HG03108 (cell line): ENCODE data around the gene DNTTIP2.
"Not testable (repeated sequence)": the region's sequence is repeated elsewhere in the genome, so short reads cannot be mapped to it uniquely, and the experiment has no call there.

ENCODE experiments used
- ATAC-seq: cut with Tn5 transposase; IDR thresholded peaks from one replicate; pipeline ENCODE4 v1.9.1; 2021; ENCODE audit warnings: moderate library complexity; ENCODE audit not compliant: unreplicated experiment

Gene DNTTIP2

DNA sequence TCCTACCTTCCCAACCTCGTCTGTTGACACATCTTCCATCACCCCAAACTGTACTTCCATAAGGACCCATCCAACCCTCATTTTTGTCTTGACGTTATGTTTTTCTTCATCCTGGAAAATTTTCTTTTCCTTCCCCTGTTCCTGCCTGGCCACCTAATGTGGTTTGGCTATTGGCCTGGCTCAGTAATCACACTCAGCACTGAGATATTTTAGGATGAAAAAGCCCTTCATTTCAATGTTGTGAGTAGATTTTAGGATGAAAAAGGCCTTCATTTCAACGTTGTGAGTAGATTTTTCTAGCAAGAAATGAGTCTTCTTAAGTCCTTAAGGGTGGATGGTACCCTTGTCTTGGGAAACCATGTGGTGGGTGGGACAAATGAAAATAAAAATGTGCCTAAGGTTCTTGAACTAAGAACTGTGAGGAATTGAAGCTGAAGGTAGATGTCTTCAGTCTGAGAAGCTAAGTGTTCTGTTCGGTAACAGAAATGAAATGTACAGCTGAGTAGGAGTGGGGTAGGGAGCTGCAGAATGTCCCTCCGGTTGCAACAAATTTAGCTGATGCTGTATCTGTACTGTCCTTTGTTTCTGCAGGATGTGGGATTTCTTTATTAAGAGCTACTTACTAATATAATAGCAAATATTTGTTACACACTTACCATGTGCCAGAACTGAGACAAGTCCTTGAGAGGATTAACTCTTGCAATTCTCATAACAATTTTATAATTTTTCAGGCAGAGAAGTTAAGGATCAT, 36.1 kb downstream of the DNTTIP2 start:
- ATAC-seq, result no peak

DNA sequence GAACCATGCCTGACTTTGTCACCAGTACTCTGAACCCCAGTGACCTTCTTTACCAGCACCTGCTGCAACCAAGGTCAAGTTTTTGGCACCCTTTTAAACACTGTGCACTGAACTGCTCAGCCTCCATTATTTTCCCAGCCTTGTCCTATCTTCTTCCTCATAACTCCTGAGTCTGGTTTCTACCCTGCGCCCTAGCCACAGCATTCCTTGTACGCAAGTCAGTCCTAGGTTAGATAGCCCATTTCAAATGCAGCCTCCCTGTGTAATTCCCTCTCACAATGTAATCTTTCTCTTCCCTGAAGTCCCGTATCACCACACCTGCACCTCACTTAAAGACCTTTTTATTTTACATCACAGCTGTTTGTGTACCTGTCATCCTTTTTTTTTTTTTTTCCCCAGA, 37.2 kb downstream of the DNTTIP2 start:
- no peak for ATAC-seq

DNA sequence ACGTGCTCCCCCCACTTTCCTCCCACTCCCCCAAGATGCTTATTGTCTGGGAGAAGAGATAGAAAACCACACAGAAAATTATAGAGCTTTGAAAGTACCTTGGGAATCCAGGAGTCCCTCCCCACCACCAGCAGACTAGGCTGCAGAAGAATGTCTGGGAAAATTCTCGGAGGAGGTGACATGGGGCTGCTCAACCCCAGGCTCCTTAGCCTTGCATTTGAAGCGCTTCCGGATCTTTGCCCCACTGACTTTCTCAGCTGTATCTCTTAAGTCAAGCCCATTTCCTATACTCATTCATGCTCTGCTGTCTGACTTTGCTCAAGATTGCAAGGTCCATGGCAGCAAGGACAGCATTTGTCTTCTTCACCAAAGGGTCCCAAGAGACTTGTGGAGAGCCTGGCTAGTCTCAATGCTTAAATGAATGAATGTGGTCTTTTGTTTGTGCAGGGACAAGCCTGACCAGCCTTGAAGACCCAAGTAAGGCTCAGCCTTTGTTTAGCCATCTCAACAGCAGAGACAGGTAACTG, 38.0 kb downstream of the DNTTIP2 start:
- no peak for ATAC-seq

DNA sequence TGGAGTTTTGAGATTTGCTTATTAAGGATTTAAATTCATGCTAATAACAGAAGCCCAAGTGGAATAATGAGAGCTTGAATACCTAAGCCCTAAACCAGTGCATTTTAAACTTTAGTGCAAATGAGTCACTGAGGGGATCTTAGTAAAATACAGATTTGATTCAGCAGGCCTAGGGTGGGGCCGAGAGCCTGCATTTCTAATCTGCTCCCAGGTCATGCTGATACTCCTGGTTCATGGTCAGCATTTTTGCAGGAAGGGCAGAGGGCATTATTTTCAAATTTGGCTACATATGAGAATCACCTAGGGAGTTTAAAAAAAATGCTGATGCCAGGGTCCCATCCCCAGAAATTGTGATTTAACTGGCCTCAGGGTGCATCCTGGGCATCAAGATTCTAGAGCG, 39.3 kb downstream of the DNTTIP2 start:
- no peak for ATAC-seq

DNA sequence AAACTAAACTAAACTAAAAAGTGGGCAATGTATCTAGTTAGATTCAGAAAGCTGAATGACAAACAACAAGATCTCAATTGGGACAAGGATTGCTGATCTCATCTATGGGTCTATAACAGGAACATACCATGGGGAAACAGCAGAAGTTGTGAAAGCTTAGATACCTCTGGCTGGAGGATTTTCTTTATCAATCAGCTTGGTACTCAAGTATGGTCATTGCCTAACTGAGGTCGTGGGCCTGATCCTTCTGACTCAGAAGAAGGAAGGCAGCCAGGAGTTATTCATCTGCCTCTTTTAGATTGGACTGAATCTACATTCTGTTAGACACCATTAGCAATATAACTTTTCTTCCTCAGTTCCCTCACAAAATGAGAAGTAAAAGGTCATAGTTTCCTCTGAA, 39.7 kb downstream of the DNTTIP2 start:
- ATAC-seq, result no peak

DNA sequence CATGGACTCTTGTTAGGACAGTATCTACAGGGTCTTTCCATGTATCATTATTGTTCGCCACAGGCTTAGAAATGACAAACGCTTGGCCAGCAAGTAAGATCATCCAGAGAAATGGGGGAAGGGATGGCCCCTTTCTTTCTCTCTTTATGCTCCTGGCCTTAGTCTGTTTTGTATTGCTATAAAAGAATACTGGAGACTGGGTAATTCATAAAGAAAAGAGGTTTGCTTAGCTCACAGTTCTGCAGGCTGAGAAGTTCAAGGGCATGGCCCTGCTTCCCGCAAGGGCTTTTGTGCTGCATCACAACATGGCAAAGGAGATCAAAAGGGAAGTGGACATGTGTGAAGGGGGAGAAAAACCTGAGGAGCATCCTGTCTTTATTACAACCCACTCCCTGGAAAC, 41.0 kb downstream of the DNTTIP2 start:
- ATAC-seq, result no peak

DNA sequence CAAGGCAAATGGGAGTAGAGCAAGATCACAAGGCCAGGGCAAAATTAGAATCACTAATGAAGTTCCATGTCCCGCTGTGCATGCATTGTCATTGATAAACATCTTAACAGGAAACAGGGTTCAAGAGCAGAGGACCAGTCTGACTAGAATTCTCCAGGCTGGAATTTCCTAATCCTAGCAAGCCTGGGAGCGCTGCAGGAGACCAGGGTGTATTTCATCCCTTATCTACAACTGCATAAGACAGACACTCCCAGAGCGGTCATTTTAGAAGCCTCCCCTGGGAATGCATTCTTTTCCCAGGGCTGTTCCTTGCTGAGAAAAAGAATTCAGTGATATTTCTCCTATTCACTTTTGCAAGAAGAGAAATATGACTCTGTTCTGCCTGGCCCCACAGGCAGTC, 45.7 kb downstream of the DNTTIP2 start:
- not testable (repeated sequence) for ATAC-seq

DNA sequence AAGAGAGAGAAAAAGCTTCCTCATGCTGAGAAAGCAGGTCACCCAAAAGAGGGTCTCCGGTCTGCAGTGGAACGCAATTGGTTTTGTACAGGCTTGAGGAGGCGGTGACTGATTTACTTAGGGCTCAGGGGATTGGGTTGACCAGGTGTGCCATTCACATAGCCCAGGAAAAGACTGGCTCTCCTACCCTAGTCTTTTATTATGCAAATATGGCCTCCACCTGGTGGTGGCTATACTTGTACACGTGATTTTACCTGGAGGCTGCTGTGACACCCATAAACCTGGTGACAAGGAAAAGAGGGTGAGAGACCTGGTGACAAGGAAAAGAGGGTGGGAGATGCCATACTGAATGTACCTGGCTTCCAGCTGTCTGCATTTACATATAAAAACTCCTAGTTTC, 49.9 kb downstream of the DNTTIP2 start:
- no peak for ATAC-seq

DNA sequence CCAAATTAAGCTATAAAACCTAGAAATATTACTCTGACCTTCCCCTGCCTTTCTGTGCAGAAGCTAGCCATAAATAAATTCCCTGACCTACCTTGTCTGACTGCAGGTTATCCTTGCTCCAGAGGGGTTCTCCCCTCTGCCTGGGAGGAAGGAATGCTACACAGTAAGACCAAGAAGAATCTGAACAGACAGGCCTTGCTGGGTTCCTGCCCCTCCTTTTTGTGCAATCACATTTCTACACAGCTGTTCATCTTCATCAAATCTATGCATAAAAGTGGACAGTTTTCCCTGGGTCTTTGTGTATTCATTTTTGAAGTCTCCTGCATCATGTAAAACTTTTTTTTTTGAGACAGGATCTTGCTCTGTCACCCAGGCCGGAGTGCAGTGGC, 50.6 kb downstream of the DNTTIP2 start:
- ATAC-seq, result no peak

DNA sequence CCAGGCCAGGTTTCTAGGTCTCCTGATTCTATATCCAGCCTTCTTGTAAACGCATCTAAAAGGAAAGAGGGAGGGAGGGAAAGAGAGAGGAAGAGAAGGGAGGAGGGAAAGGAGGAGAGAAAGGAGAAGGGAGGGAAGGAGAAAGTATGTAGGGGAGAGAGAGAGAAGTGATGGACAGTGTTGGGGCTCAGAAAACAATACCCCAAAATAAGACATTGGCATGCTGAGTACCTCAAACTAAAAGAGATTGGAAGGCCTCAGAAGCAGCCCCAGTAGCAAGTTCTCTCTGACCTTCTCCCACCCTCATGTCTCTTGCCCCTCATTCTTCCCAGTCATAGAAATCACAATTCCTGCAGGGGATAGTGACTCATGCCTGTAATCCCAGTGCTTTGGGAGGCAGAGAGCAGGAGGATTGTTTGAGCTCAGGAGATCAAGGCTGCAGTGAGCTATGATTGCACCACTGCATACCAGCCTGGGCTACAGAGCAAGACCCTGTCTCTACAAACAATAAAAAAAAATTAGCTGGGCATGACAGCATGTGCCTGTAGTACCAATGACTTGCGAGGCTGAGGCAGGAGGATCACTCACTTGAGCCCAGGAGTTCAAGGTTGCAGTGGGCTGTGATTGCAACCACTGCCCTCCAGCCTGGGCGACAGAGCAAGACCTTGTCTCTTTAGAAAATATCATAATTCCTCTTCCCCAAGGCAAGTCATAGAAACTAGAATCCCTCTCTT, 51.2 kb downstream of the DNTTIP2 start:
- ATAC-seq, result no peak

DNA sequence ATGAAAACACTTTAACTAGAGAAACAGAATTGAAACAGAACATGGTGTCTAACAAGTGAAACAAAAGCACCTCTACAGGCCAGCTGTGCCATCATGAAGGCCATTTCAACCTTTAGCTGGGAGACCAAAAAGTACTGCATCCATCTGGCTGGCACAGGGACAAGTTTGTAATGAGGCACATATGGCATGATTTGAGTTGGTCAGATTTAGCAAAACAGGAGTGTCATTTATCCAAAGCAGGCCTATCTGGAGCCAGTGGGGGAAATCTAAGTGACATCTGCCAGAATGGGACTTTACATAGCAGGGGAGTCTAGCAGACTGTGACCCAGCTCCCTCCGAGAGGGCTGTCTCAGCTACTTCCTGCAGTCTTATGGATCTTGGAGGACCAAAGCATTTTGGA, 51.9 kb downstream of the DNTTIP2 start:
- no peak for ATAC-seq

DNA sequence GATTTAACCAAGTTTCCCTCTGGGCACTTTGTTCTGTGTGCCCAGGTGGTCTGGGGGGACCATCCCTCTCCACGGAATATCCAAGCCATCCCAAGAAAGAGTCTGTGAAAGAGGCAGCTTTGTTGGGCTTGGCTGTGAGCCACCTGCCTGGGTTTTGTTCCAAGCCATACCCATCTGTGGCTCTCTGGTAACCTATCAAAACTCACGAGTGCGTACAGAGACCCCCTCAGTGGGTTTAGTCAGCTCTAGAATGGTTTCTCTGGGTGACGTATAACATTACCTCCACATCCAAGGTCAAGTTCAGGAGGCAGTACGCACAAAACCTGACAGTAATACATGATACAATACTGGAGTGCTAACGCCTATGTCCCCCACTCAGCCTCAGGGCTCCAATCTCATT, 54.2 kb downstream of the DNTTIP2 start:
- no peak for ATAC-seq

DNA sequence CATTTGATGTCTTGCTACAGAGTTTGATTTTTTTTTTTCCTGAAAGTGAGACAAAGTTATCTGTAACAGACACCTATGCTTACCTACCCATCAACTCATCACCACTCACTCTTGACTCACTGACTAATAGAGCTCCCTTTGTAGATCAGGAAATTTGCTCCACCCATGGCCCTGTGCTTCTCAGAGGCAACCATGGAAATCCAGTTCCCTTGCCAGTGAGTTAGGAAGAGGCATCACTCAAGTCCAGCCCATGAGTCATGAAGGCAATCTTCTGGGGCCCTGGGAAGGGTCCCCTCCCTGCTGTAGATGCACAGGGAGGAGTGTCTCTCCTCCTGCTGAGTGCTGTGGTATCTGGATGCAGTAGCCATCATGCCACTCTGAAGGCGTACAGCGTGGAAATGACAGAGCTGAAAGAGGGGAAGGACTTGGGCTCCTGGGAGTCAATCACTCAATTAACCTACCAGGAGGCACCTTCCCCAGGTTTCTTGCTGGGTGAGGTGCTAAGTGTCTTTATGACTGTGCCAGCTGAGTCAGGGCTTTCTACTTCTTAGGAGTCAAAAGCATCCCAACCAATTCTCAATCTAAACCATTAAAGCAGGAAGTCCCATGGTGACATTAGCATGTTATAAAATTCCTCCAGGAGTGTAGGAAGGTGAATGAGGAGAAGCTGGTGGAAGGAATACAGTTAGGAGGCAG, 56.1 kb downstream of the DNTTIP2 start:
- no peak for ATAC-seq

DNA sequence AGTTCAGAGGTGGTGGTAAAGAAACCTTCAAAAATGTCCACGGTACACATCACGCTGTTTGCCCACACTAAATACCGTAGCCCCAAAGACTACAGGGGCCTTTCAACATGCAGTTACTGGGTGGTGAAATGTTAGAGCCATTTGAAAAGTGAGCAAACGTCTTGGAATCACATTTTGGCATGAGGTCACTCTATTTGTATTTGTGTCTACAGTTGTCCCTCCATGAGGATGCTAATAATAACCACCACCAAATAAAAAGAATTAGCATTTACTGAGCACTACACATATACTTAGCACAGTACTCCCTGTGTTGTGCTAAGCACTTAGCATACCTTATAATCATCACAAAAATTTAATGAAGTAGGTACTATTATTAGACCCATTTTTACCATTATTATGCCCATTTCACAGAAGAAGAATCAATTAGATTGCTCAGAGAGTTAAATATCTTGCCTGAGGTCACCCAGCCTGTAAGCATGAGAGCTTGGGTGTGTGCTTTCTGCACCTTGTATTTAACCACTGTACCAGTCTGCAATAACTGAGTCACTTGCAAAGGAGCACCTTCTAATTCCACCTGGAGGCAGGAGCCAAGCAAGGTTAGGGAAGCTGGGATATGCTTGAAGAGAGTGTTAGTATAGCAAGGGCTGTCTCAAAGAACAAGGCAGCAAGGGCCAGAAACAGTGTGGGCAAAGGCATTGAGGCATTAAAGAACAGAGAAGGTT, 57.4 kb downstream of the DNTTIP2 start:
- no peak for ATAC-seq

DNA sequence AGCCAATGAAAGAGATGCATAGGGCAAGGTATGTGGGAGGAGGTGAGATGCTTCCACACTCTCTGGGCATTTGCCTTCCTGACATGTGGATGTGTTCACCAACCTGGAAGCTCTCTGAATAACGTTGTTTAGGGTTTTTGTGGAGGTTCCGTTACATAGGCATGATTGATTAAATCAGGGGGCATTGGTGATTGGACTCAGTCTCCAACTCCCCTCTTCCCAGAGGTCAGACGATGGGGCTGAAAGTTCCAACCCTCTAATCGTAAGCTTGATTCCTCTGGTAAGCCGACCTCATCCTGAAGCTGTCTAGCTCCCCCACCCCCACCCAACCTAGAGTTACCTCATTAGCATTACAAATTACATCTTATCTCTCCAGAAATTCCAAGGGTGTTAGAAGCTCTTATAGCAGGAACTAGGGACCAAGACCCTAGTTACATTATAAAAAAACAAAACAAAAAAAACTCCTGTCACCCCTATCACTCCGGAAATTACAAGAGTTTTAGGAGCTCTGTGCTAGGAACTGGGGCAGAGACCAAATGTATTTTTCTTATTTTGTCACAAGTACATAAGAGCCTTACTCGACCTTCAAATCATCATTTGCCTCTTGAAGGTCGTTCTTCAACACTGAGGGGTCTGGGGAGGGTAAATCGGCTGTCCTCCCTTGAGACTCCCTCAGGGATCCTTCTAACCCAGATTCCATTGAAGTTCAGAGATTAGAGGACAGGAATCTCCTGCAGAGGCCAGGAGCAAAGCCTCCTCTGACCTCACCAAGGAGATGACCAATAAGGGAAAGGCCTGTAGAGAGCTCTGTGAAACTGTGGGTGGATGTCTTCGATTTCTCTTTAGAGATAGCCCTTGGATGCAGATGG, 58.2 kb downstream of the DNTTIP2 start:
- ATAC-seq, result no peak

DNA sequence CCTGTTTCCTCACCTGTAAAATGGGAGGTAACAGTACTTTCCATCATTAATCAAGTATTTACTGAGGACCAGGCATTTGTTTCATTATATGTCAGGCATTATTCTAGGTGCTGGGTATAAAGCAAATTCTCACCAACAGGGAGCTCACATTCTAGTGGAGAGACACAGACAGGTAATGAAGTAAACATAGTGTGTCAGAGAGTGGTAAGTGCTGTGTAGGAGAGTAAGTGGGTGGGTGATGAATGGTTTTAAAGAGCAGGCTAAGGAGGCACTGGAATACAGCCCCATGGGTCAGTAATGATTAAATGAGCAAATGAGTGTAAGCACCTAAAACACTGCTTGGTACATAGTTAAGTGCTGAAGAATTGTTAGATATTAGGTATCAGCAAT, 60.4 kb downstream of the DNTTIP2 start:
- ATAC-seq, result no peak

DNA sequence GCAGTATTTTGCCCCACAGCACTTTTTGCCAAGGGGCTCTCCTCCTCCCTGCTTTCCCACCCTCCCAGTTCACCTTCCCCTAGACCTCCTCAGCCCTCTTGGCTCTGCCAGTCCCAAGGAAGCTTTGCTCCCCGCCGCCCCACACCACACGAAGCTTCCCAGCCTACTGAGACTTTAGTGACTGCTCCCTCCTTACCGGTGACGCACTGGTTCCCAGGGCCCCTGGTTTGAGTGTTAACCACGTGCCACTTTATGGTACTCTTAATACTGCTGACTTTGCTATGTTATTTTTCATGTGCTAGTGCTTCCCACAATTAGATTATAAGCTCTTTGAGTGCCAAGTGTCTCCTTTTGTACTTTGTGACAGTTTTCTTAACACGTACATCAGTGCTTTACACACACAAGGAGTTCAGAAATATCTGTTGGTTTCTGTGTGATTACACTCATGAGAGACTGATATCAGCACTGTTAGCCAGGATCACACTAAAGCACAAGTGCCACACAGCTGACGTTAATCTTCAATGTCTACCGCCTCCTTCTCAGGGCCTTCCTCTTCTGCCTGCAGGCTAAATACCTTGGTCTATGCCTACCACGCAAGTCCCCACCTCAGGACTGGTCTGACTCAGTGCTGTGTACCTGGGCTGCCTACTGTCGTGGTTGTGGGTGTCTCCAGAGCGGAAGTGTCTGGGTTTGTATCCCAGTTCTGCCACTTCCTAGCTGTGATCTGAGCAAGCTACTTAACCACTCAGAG, 61.0 kb downstream of the DNTTIP2 start:
- ATAC-seq, result peak; percentile 72

DNA sequence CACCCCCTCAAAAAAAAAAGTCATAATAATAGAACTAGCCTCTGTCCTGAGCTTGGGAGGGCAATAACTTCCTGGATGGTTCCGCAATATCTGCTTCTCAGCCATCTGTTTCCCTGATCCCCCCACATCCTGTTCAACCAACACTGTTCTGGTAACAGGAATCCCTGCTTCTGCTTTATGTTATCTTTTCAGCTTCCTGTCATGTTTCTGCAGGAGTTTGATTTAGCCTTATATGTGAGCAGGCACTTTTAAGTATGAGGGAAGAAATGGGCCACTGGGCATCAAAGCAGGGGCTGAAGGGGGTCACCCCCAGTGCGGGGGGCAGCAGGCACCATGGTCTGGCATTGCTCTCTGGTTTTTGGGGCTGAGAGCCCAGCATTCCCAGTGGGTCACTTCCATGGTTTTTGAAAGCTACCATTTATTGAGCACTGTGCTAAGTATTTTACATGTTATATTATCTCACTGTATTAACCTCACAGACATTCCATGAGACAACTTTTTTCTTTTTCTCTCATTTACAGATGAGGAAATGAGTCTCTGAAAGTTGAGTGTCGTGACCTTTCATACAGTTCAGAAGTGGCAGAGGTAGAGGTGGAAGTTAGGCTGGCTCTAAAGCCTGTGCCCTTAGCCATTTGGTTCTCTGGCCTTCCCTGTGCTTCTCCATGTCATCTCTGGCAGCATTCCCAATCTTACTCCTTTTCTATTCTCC, 61.9 kb downstream of the DNTTIP2 start:
- no peak for ATAC-seq
